GM23338 (cell line): ENCODE data around the gene PDLIM5. TPM values are rescaled to one million over a fixed set of nuclear protein-coding genes. Genes with fewer than 3 reads are reported as not detected.
A peak's percentile ranks its signal among the peaks of the same experiment; 100 is the strongest.

Source experiments
- ATAC-seq: fragments of 200-7000 bp; cut with Tn5 transposase; 3 replicates; pipeline ENCODE4 v1.9.1; 2020
- DNase-seq: peaks from one replicate; pipeline ENCODE4 v3.0.0-alpha.2; 2015; ENCODE audit warnings: low spot score
- H2AFZ ChIP-seq: fragments of 200-600 bp; sonication (generic); 2 replicates; pipeline ENCODE4 v1.8.0; 2016; ENCODE audit warnings: antibody characterized with exemption, mild to moderate bottlenecking, moderate library complexity
- H3F3A ChIP-seq: fragments of 200-600 bp; sonication (generic); replicated peaks from 2 replicates; pipeline ENCODE4 v1.8.0; 2017; ENCODE audit warnings: antibody characterized with exemption, mixed run types, low read depth
- H3K27ac ChIP-seq: fragments of 200-600 bp; sonication (generic); 2 replicates; pipeline ENCODE4 v1.6.1; 2016; ENCODE audit warnings: low read depth
- H3K27me3 ChIP-seq: fragments of 200-600 bp; sonication (generic); 2 replicates; pipeline ENCODE4 v1.8.0; 2016; ENCODE audit warnings: mild to moderate bottlenecking, mixed run types, moderate library complexity; ENCODE audit not compliant: insufficient read depth
- H3K36me3 ChIP-seq: fragments of 200-600 bp; sonication (generic); 2 replicates; pipeline ENCODE4 v1.8.0; 2016; ENCODE audit warnings: mild to moderate bottlenecking; ENCODE audit not compliant: insufficient read depth
- H3K4me1 ChIP-seq: fragments of 200-600 bp; sonication (generic); 2 replicates; pipeline ENCODE4 v1.8.0; 2016; ENCODE audit warnings: mild to moderate bottlenecking, moderate library complexity; ENCODE audit not compliant: insufficient read depth
- H3K4me2 ChIP-seq: fragments of 200-600 bp; sonication (generic); 2 replicates; pipeline ENCODE4 v1.7.1; 2017; ENCODE audit warnings: mixed run types
- H3K4me3 ChIP-seq: fragments of 200-600 bp; sonication (generic); 2 replicates; pipeline ENCODE4 v1.6.1; 2016; ENCODE audit warnings: mixed run types
- H3K79me2 ChIP-seq: fragments of 200-600 bp; sonication (generic); replicated peaks from 2 replicates; pipeline ENCODE4 v1.8.0; 2017; ENCODE audit warnings: mild to moderate bottlenecking; ENCODE audit not compliant: insufficient read depth
- H3K9me2 ChIP-seq: fragments of 200-600 bp; sonication (generic); 2 replicates; pipeline ENCODE4 v1.8.0; 2017; ENCODE audit not compliant: insufficient read depth
- H4K20me1 ChIP-seq: fragments of 200-600 bp; sonication (generic); replicated peaks from 2 replicates; pipeline ENCODE4 v1.8.0; 2017; ENCODE audit warnings: mild to moderate bottlenecking; ENCODE audit not compliant: insufficient read depth
- H3K27ac Mint-ChIP-seq: 2 replicates; pipeline ENCODE4 v1.8.0; 2020; ENCODE audit warnings: inconsistent platforms, mild to moderate bottlenecking, moderate library complexity, mixed read lengths
- H3K27me3 Mint-ChIP-seq: 3 replicates; pipeline ENCODE4 v1.8.0; 2022; ENCODE audit warnings: low read depth, mild to moderate bottlenecking, moderate library complexity, mixed read lengths, inconsistent platforms; ENCODE audit not compliant: insufficient read depth, poor library complexity
- H3K36me3 Mint-ChIP-seq: 3 replicates; pipeline ENCODE4 v1.8.0; 2021; ENCODE audit warnings: low read depth, mild to moderate bottlenecking, inconsistent platforms, moderate library complexity, mixed read lengths
- H3K4me1 Mint-ChIP-seq: 3 replicates; pipeline ENCODE4 v1.8.0; 2020; ENCODE audit warnings: mild to moderate bottlenecking, inconsistent platforms, mixed read lengths
- H3K4me3 Mint-ChIP-seq: 3 replicates; pipeline ENCODE4 v1.8.0; 2021; ENCODE audit warnings: moderate library complexity, mild to moderate bottlenecking, inconsistent platforms, mixed read lengths
- H3K9me3 Mint-ChIP-seq: 3 replicates; pipeline ENCODE4 v1.8.0; 2020; ENCODE audit warnings: moderate library complexity, mild to moderate bottlenecking, inconsistent platforms, mixed read lengths
- ETS1 ChIP-seq: IDR thresholded peaks from 2 replicates; pipeline ENCODE4 v1.6.1; 2016; ENCODE audit warnings: antibody characterized with exemption
- EZH2 ChIP-seq: fragments of 200-600 bp; sonication (generic); IDR thresholded peaks from one replicate; pipeline ENCODE4 v1.8.0; 2017; ENCODE audit warnings: antibody characterized with exemption, mild to moderate bottlenecking, low read depth; ENCODE audit not compliant: unreplicated experiment
- EZH2phosphoT487 ChIP-seq: fragments of 200-600 bp; sonication (generic); IDR thresholded peaks from one replicate; pipeline ENCODE4 v1.8.1; 2018; ENCODE audit warnings: antibody characterized with exemption; ENCODE audit not compliant: unreplicated experiment
- JUNB ChIP-seq: IDR thresholded peaks from one replicate; pipeline ENCODE4 v1.6.1; 2016; ENCODE audit warnings: antibody characterized with exemption; ENCODE audit not compliant: unreplicated experiment
- NANOG ChIP-seq: IDR thresholded peaks from 2 replicates; pipeline ENCODE4 v1.6.1; 2016; ENCODE audit warnings: antibody characterized with exemption, borderline replicate concordance
- POLR2AphosphoS5 ChIP-seq: IDR thresholded peaks from 2 replicates; pipeline ENCODE4 v1.6.1; 2016; ENCODE audit warnings: antibody characterized with exemption, low read depth
- REST ChIP-seq: IDR thresholded peaks from one replicate; pipeline ENCODE4 v1.6.1; 2018; ENCODE audit warnings: antibody characterized with exemption; ENCODE audit not compliant: unreplicated experiment
- STAT1 ChIP-seq: IDR thresholded peaks from one replicate; pipeline ENCODE4 v1.6.1; 2016; ENCODE audit warnings: antibody characterized with exemption; ENCODE audit not compliant: unreplicated experiment
- polyA plus RNA-seq: library from polyadenylated mRNA; unstranded; fragments of >200 nt; fragmentation: Nextera tagmentation; extraction: Ambion mirVana; gene quantifications from 2 replicates; pipeline ENCODE4 v1.2.1, GENCODE V29; 2016
- total RNA-seq: library from RNA; depleted of rRNA; stranded (reverse); fragments of >200 nt; shearing (Covaris generic); gene quantifications from 2 replicates; pipeline ENCODE4 v1.2.3, GENCODE V29; 2014

The PDLIM5 gene
- total and polyA plus RNA-seq, 2 experiments from 2014 or later, result 45.2 to 53.0 TPM

- Histone ChIP-seq H3K9me2 (no peaks in the 10 kb centered on the region), H4K20me1 (no peaks in the 10 kb centered on the region), H3F3A (no peaks in the 10 kb centered on the region), H3K36me3 (no peaks in the 10 kb centered on the region), H3K79me2 (no peaks in the 10 kb centered on the region), H3K4me2 (no peak overlapping the region), H3K4me3 (no peak overlapping the region), H3K27ac (no peak overlapping the region), H2AFZ (peak overlapping the region; percentile 92), H3K27me3 (no peaks in the 10 kb centered on the region), H3K4me1 (no peaks in the 10 kb centered on the region)
- Mint-ChIP-seq H3K4me3 (no peak overlapping the region), H3K27me3 (no peaks in the 10 kb centered on the region), H3K9me3 (no peaks in the 10 kb centered on the region), H3K4me1 (no peaks in the 10 kb centered on the region), H3K36me3 (no peaks in the 10 kb centered on the region), H3K27ac (no peak overlapping the region)
- TF ChIP-seq ETS1 (no peak), STAT1 (no peak), EZH2 (no peak), REST (no peak), EZH2phosphoT487 (no peak), POLR2AphosphoS5 (no peak)
- DNase-seq, result no peak
- ATAC-seq, result peak; percentile 36; the same call in 1 of the 3 replicates
These were observed 250.0 kb downstream of the PDLIM5 start for GRCh38 chr4:94701631-94702300.

- Histone ChIP-seq H3K27me3 (no peaks in the 10 kb centered on the region), H3K27ac (no peak overlapping the region), H3F3A (no peaks in the 10 kb centered on the region), H3K9me2 (peaks cover 7% of the 10 kb centered on the region; the same call in 1 of the 2 replicates), H3K4me1 (no peaks in the 10 kb centered on the region), H2AFZ (peak overlapping the region; percentile 44), H4K20me1 (no peaks in the 10 kb centered on the region), H3K36me3 (no peaks in the 10 kb centered on the region), H3K4me2 (no peak overlapping the region), H3K4me3 (no peak overlapping the region), H3K79me2 (no peaks in the 10 kb centered on the region)
- TF ChIP-seq NANOG (no peak), JUNB (no peak), POLR2AphosphoS5 (no peak), EZH2 (no peak)
- H3K27me3 Mint-ChIP-seq, result peaks cover 2% of the 10 kb centered on the region
- H3K36me3 Mint-ChIP-seq, result no peaks in the 10 kb centered on the region
- no peak overlapping the region for H3K4me3 Mint-ChIP-seq
- H3K27ac Mint-ChIP-seq, result no peak overlapping the region
- DNase-seq (no peak), ATAC-seq (no peak)
- no peaks in the 10 kb centered on the region for H3K9me3 Mint-ChIP-seq
- H3K4me1 Mint-ChIP-seq, result no peaks in the 10 kb centered on the region
These were observed 259.9 kb downstream of the PDLIM5 start for GRCh38 chr4:94711635-94712034.
